HCT116 (cell line): ENCODE measurements around the gene HAND2. TPM values are rescaled to one million over a fixed set of nuclear protein-coding genes. Genes with fewer than 3 reads are reported as not detected.

ENCODE experiments used
- ATAC-seq: fragments of 200-7000 bp; cut with Tn5 transposase; 2 replicates; pipeline ENCODE4 v1.9.1; 2020; ENCODE audit warnings: mild to moderate bottlenecking, moderate library complexity
- BruUV-seq: library from RNA; stranded (reverse); fragments of 400-500 nt; replicated peaks from 2 replicates; lab custom pipeline; 2021; lab: Mats Ljungman, UMichigan
- CTCF ChIA-PET: fragments of 300-600 bp; sonication (Branson Sonifier 250); formaldehyde crosslinking; loops from one replicate; lab custom pipeline; 2021; ENCODE audit warnings: antibody characterized with exemption; lab: Charles Lee
- POLR2A ChIA-PET: fragments of 300-600, 350-600 bp; sonication (Branson Sonifier 250); formaldehyde crosslinking; loops from one replicate; lab custom pipeline; 2021; ENCODE audit warnings: antibody characterized with exemption; lab: Charles Lee
- RAD21 ChIA-PET, 2 experiments: fragments of 300-600 bp; sonication (Branson Sonifier 250); formaldehyde crosslinking; loops; one replicate each; lab custom pipeline; 2023; ENCODE audit warnings: low total read pairs in 2 of 2; ENCODE audit not compliant: uncharacterized antibody in 2 of 2, unreplicated experiment in 2 of 2, low non-redundant PET in 1 of 2; lab: Charles Lee
- DNase-seq: peaks from one replicate; pipeline ENCODE4 v3.0.0-alpha.2; 2010; ENCODE audit warnings: low read depth, low spot score
- H2AFZ ChIP-seq: fragments of 200-600 bp; shearing (Covaris generic), sonication (generic); 2 replicates; pipeline ENCODE4 v1.6.1; 2017; ENCODE audit warnings: low read depth, mixed run types, mixed read lengths, antibody characterized with exemption, low read length; ENCODE audit not compliant: poor library complexity, severe bottlenecking
- H3K27ac ChIP-seq: 2 replicates; pipeline ENCODE4 v1.5.1; 2012; ENCODE audit warnings: low read depth, low read length
- H3K27me3 ChIP-seq: fragments of 200-600 bp; sonication (generic); 2 replicates; pipeline ENCODE4 v1.6.1; 2016; ENCODE audit warnings: mixed run types, low read length, mixed read lengths; ENCODE audit not compliant: insufficient read depth
- H3K36me3 ChIP-seq, 2 experiments: fragments of 200-500 bp in 1 of 2; fragments of 200-600 bp in 1 of 2; sonication (Bioruptor generic) in 1 of 2; sonication (generic) in 1 of 2; 2 replicates each; pipeline versions ENCODE4 v1.5.1 to v1.6.1; 2014 to 2016; ENCODE audit warnings: low read length in 2 of 2, inconsistent platforms in 1 of 2, mixed read lengths in 1 of 2, mixed run types in 1 of 2; ENCODE audit not compliant: insufficient read depth in 2 of 2, control insufficient read depth in 1 of 2
- H3K4me1 ChIP-seq, 2 experiments: fragments of 200-600 bp in 1 of 2; sonication (generic) in 1 of 2; 2 replicates each; pipeline versions ENCODE4 v1.5.1 to v1.6.1; 2012 to 2017; ENCODE audit warnings: low read length in 2 of 2, inconsistent platforms in 1 of 2, mild to moderate bottlenecking in 1 of 2, mixed read lengths in 1 of 2, mixed run types in 1 of 2, moderate library complexity in 1 of 2; ENCODE audit not compliant: insufficient read depth in 2 of 2, control insufficient read depth in 1 of 2
- H3K4me2 ChIP-seq: fragments of 200-600 bp; sonication (generic); 2 replicates; pipeline ENCODE4 v1.6.1; 2017; ENCODE audit warnings: mixed run types, low read length, mixed read lengths
- H3K4me3 ChIP-seq, 2 experiments: fragments of 200-600 bp in 1 of 2; sonication (generic) in 1 of 2; replicated peaks in 1 of 2; 2 replicates each; pipeline ENCODE4 v1.5.1; 2011 to 2016; ENCODE audit warnings: low read length in 2 of 2, control low read depth in 1 of 2, low read depth in 1 of 2, mild to moderate bottlenecking in 1 of 2, mixed read lengths in 1 of 2, mixed run types in 1 of 2
- H3K79me2 ChIP-seq: fragments of 200-600 bp; sonication (generic); 2 replicates; pipeline ENCODE4 v1.6.1; 2017; ENCODE audit warnings: mild to moderate bottlenecking, mixed run types, low read length, moderate library complexity, mixed read lengths; ENCODE audit not compliant: insufficient read depth
- H3K9ac ChIP-seq: fragments of 200-600 bp; sonication (generic); 2 replicates; pipeline ENCODE4 v1.6.1; 2016; ENCODE audit warnings: low read length, mixed read lengths
- H3K9me2 ChIP-seq: fragments of 200-600 bp; sonication (generic), shearing (Covaris generic); 2 replicates; pipeline ENCODE4 v1.6.1; 2017; ENCODE audit warnings: mixed run types, mild to moderate bottlenecking, moderate library complexity; ENCODE audit not compliant: insufficient read depth
- H3K9me3 ChIP-seq, 2 experiments: fragments of 200-500 bp in 1 of 2; fragments of 200-600 bp in 1 of 2; sonication (Bioruptor generic) in 1 of 2; sonication (generic) in 1 of 2; 2 replicates each; pipeline ENCODE4 v1.6.1; 2014 to 2017; ENCODE audit warnings: low read length in 2 of 2, mixed read lengths in 2 of 2, inconsistent platforms in 1 of 2, low read depth in 1 of 2, mild to moderate bottlenecking in 1 of 2, mixed run types in 1 of 2, moderate library complexity in 1 of 2; ENCODE audit not compliant: control insufficient read depth in 1 of 2, insufficient read depth in 1 of 2
- H4K20me1 ChIP-seq: fragments of 200-600 bp; sonication (generic), shearing (Covaris generic); 2 replicates; pipeline ENCODE4 v1.6.1; 2017; ENCODE audit warnings: mixed run types, mild to moderate bottlenecking, moderate library complexity; ENCODE audit not compliant: insufficient read depth
- ATF3 ChIP-seq: IDR thresholded peaks from 2 replicates; pipeline ENCODE4 v1.6.1; 2012
- CBX3 ChIP-seq: IDR thresholded peaks from 2 replicates; pipeline ENCODE4 v1.6.1; 2012; ENCODE audit warnings: low read depth
- CEBPB ChIP-seq: IDR thresholded peaks from 2 replicates; pipeline ENCODE4 v1.6.1; 2012; ENCODE audit warnings: low read depth
- ELF1 ChIP-seq: IDR thresholded peaks from 2 replicates; pipeline ENCODE4 v1.6.1; 2012; ENCODE audit warnings: low read depth, borderline replicate concordance
- EZH2 ChIP-seq: fragments of 200-600 bp; sonication (generic); IDR thresholded peaks from 2 replicates; pipeline ENCODE4 v1.6.1; 2017; ENCODE audit warnings: antibody characterized with exemption, mixed run types
- EZH2phosphoT487 ChIP-seq: fragments of 200-600 bp; IDR thresholded peaks from 2 replicates; pipeline ENCODE4 v1.6.1; 2018; ENCODE audit warnings: antibody characterized with exemption, borderline replicate concordance
- FOSL1 ChIP-seq: IDR thresholded peaks from 2 replicates; pipeline ENCODE4 v1.6.1; 2012; ENCODE audit warnings: low read depth
- JUND ChIP-seq: IDR thresholded peaks from 2 replicates; pipeline ENCODE4 v1.6.1; 2012
- POLR2A ChIP-seq: IDR thresholded peaks from 2 replicates; pipeline ENCODE4 v1.7.0; 2011; ENCODE audit warnings: borderline replicate concordance; ENCODE audit not compliant: insufficient read depth, insufficient read length; ENCODE audit errors: extremely low read depth
- POLR2AphosphoS5 ChIP-seq: IDR thresholded peaks from 2 replicates; pipeline ENCODE4 v1.6.1; 2011; ENCODE audit warnings: mild to moderate bottlenecking, low read depth, low read length, moderate library complexity
- RAD21 ChIP-seq: IDR thresholded peaks from 2 replicates; pipeline ENCODE4 v1.6.1; 2012; ENCODE audit warnings: low read depth, mild to moderate bottlenecking
- REST ChIP-seq: IDR thresholded peaks from 2 replicates; pipeline ENCODE4 v1.6.1; 2012; ENCODE audit warnings: low read depth
- SIN3A ChIP-seq: IDR thresholded peaks from 2 replicates; pipeline ENCODE4 v1.6.1; 2012; ENCODE audit warnings: low read depth
- SP1 ChIP-seq: IDR thresholded peaks from 2 replicates; pipeline ENCODE4 v1.6.1; 2012; ENCODE audit warnings: low read depth
- TCF7L2 ChIP-seq: IDR thresholded peaks from 2 replicates; pipeline ENCODE4 v1.7.0; 2011; ENCODE audit warnings: borderline replicate concordance, inconsistent platforms; ENCODE audit not compliant: insufficient read depth, insufficient read length; ENCODE audit errors: extremely low read depth
- ZFX ChIP-seq: fragments of 450-650 bp; IDR thresholded peaks from 2 replicates; pipeline ENCODE4 v1.6.1; 2017
- ZNF274 ChIP-seq: fragments of 200-500 bp; sonication (Bioruptor generic); IDR thresholded peaks from 2 replicates; pipeline ENCODE4 v1.6.1; 2014; ENCODE audit warnings: mild to moderate bottlenecking, low read depth, low read length, inconsistent platforms
- intact Hi-C: fragments of 100-400 bp; cut with micrococcal nuclease; formaldehyde crosslinking; loops from 2 replicates; pipeline ENCODE4 v1.10.0; 2022
- total RNA-seq: library from RNA; stranded (reverse); gene quantifications from one replicate; pipeline ENCODE4 v1.2.1, GENCODE V29; 2021; ENCODE audit not compliant: unreplicated experiment
- TF ChIP-seq, protein P1 (sequence below): IDR thresholded peaks from 2 replicates; pipeline ENCODE4 v1.6.1; 2011; ENCODE audit warnings: mild to moderate bottlenecking, low read length, moderate library complexity; ENCODE audit not compliant: insufficient replicate concordance; ENCODE audit errors: extremely low read depth
- TF ChIP-seq, protein P2 (sequence below): IDR thresholded peaks from 2 replicates; pipeline ENCODE4 v1.6.1; 2012

HAND2 gene
- total RNA-seq, 1 experiment from 2014 or later, result not detected

- no peaks in the 10 kb centered on the region for H3K9me3 ChIP-seq
- DNase-seq, result no peak
- H3K9ac ChIP-seq, result no peak overlapping the region
- H3K36me3 ChIP-seq, result no peaks in the 10 kb centered on the region
- TF ChIP-seq POLR2A, result no peak
- TF ChIP-seq ATF3, result no peak
- TF ChIP-seq JUND, result no peak
- TF ChIP-seq, protein P1, sequence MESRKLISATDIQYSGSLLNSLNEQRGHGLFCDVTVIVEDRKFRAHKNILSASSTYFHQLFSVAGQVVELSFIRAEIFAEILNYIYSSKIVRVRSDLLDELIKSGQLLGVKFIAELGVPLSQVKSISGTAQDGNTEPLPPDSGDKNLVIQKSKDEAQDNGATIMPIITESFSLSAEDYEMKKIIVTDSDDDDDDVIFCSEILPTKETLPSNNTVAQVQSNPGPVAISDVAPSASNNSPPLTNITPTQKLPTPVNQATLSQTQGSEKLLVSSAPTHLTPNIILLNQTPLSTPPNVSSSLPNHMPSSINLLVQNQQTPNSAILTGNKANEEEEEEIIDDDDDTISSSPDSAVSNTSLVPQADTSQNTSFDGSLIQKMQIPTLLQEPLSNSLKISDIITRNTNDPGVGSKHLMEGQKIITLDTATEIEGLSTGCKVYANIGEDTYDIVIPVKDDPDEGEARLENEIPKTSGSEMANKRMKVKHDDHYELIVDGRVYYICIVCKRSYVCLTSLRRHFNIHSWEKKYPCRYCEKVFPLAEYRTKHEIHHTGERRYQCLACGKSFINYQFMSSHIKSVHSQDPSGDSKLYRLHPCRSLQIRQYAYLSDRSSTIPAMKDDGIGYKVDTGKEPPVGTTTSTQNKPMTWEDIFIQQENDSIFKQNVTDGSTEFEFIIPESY, result no peak
- no peak for TF ChIP-seq RAD21
- TF ChIP-seq POLR2AphosphoS5, result no peak
- no peak for TF ChIP-seq CEBPB
- TF ChIP-seq SP1, result no peak
- TF ChIP-seq EZH2phosphoT487, result no peak
- no peak for TF ChIP-seq EZH2
- TF ChIP-seq TCF7L2, result no peak
- TF ChIP-seq ZFX, result no peak
- TF ChIP-seq REST, result no peak
- no peak for TF ChIP-seq FOSL1
- TF ChIP-seq CBX3, result no peak
- no peak for TF ChIP-seq SIN3A
- TF ChIP-seq ZNF274, result no peak
- TF ChIP-seq ELF1, result no peak
- TF ChIP-seq, protein P2, sequence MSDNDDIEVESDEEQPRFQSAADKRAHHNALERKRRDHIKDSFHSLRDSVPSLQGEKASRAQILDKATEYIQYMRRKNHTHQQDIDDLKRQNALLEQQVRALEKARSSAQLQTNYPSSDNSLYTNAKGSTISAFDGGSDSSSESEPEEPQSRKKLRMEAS, result no peak
- TF ChIP-seq, all 23 proteins: peak for 0
- Histone ChIP-seq H3K27ac (no peak overlapping the region), H2AFZ (no peak overlapping the region), H3K4me3 (no peak overlapping the region), H3K9me2 (no peaks in the 10 kb centered on the region), H3K4me1 (no peaks in the 10 kb centered on the region), H3K79me2 (no peaks in the 10 kb centered on the region), H3K4me2 (no peak overlapping the region), H4K20me1 (no peaks in the 10 kb centered on the region), H3K27me3 (no peaks in the 10 kb centered on the region)
- ATAC-seq, result no peak
- ChIA-PET POLR2A (interaction anchor here (0.7 kb wide), 1 partner anchor 22 kb away, joined by 3 read pairs; no protein-coding TSS in a partner anchor), RAD21 (no interaction called here), CTCF (no interaction called here)
- intact Hi-C loops, result no loop called here
- no TSS peak for BruUV-seq
These were observed 5.6 kb downstream of the HAND2 start for GRCh38 chr4:173524218-173525117.
